Neuronal stem cell (in vitro differentiated cells): ENCODE results near the gene APOBEC3H.
"Not testable (repeated sequence)": the region's sequence is repeated elsewhere in the genome, so short reads cannot be mapped to it uniquely, and the experiment has no call there.

Source experiments
- DNase-seq: peaks from one replicate; pipeline ENCODE4 v3.0.0-alpha.2; 2013; ENCODE audit warnings: low spot score
- H2AFZ ChIP-seq: one replicate; pipeline ENCODE4 v1.6.1; 2013; ENCODE audit warnings: mild to moderate bottlenecking, low read length, inconsistent platforms
- H2AK5ac ChIP-seq: 2 replicates; pipeline ENCODE4 v1.6.1; 2013; ENCODE audit warnings: low read depth, mild to moderate bottlenecking, inconsistent platforms, low read length, moderate library complexity, mixed read lengths
- H2BK120ac ChIP-seq: 2 replicates; pipeline ENCODE4 v1.6.1; 2013; ENCODE audit warnings: low read depth, mild to moderate bottlenecking, inconsistent platforms, low read length, moderate library complexity, mixed read lengths
- H2BK12ac ChIP-seq: one replicate; pipeline ENCODE4 v1.6.1; 2013; ENCODE audit warnings: low read length, inconsistent platforms
- H2BK15ac ChIP-seq: 2 replicates; pipeline ENCODE4 v1.6.1; 2013; ENCODE audit warnings: mild to moderate bottlenecking, low read length, inconsistent platforms, mixed read lengths
- H2BK5ac ChIP-seq: one replicate; pipeline ENCODE4 v1.6.1; 2013; ENCODE audit warnings: inconsistent platforms, mild to moderate bottlenecking, low read length, moderate library complexity
- H3K14ac ChIP-seq: one replicate; pipeline ENCODE4 v1.6.1; 2013; ENCODE audit warnings: low read length, inconsistent platforms
- H3K18ac ChIP-seq: 2 replicates; pipeline ENCODE4 v1.6.1; 2013; ENCODE audit warnings: low read length, inconsistent platforms
- H3K23ac ChIP-seq: 2 replicates; pipeline ENCODE4 v1.6.1; 2013; ENCODE audit warnings: low read depth, mild to moderate bottlenecking, mixed read lengths, low read length, inconsistent platforms; ENCODE audit not compliant: poor library complexity
- H3K27ac ChIP-seq: replicated peaks from 3 replicates; pipeline ENCODE4 v1.5.1; 2013; ENCODE audit warnings: low read length, inconsistent platforms
- H3K27me3 ChIP-seq, 3 experiments: 2 replicates each; pipeline ENCODE4 v1.6.1; 2013; ENCODE audit warnings: low read length in 3 of 3, mild to moderate bottlenecking in 2 of 3, inconsistent platforms in 1 of 3, low read depth in 1 of 3, mixed read lengths in 1 of 3, moderate library complexity in 1 of 3; ENCODE audit not compliant: control insufficient read depth in 3 of 3, insufficient read depth in 3 of 3
- H3K36me3 ChIP-seq, 2 donors: replicated peaks in 1 of 2; 2 replicates each; pipeline ENCODE4 v1.6.1; 2013; ENCODE audit warnings: low read length in 2 of 2; ENCODE audit not compliant: control insufficient read depth in 2 of 2, insufficient read depth in 2 of 2
- H3K4ac ChIP-seq: 2 replicates; pipeline ENCODE4 v1.6.1; 2013; ENCODE audit warnings: inconsistent platforms, mild to moderate bottlenecking, low read length, moderate library complexity
- H3K4me1 ChIP-seq, 2 donors: 1 replicate in 1 of 2; 2 replicates in 1 of 2; pipeline ENCODE4 v1.6.1; 2013; ENCODE audit warnings: low read length in 2 of 2, low read depth in 1 of 2; ENCODE audit not compliant: control insufficient read depth in 2 of 2, insufficient read depth in 1 of 2
- H3K4me2 ChIP-seq: one replicate; pipeline ENCODE4 v1.6.1; 2013; ENCODE audit warnings: mild to moderate bottlenecking, low read length, inconsistent platforms; ENCODE audit not compliant: insufficient read depth, poor library complexity, severe bottlenecking
- H3K4me3 ChIP-seq, 2 donors: 2 replicates each; pipeline ENCODE4 v1.5.1; 2013; ENCODE audit warnings: low read length in 2 of 2, mild to moderate bottlenecking in 2 of 2, inconsistent platforms in 1 of 2, moderate library complexity in 1 of 2
- H3K79me1 ChIP-seq: one replicate; pipeline ENCODE4 v1.6.1; 2013; ENCODE audit warnings: low read depth, mild to moderate bottlenecking, inconsistent platforms, low read length, moderate library complexity
- H3K9ac ChIP-seq: one replicate; pipeline ENCODE4 v1.6.1; 2013; ENCODE audit warnings: mild to moderate bottlenecking, low read depth, low read length, inconsistent platforms; ENCODE audit not compliant: poor library complexity
- H3K9me3 ChIP-seq, 2 donors: replicated peaks in 1 of 2; 2 replicates each; pipeline versions ENCODE3 to v1.6.1; 2013; ENCODE audit warnings: low read length in 2 of 2, mild to moderate bottlenecking in 2 of 2, inconsistent platforms in 1 of 2, low read depth in 1 of 2, mixed read lengths in 1 of 2, moderate library complexity in 1 of 2; ENCODE audit not compliant: control insufficient read depth in 2 of 2, insufficient read depth in 1 of 2
- H4K8ac ChIP-seq: one replicate; pipeline ENCODE4 v1.6.1; 2013; ENCODE audit warnings: low read depth, mild to moderate bottlenecking, inconsistent platforms, low read length, moderate library complexity
- H4K91ac ChIP-seq: one replicate; pipeline ENCODE4 v1.6.1; 2013; ENCODE audit warnings: low read length, low read depth, mild to moderate bottlenecking, inconsistent platforms; ENCODE audit not compliant: poor library complexity
- WGBS, 2 donors: extraction: QIAGEN DNeasy Blood & Tissue Kit; methylation state at CpG; one replicate each; pipeline ENCODE4 v1.1.7; 2013; ENCODE audit warnings: missing lambda C conversion rate in 2 of 2, mixed read lengths in 1 of 2; ENCODE audit not compliant: insufficient read length in 2 of 2, insufficient replicate concordance in 1 of 2; ENCODE audit errors: extremely low coverage in 2 of 2; 5-methylcytosine and 5-hydroxymethylcytosine counted together

Gene APOBEC3H

GRCh38 chr22:39068033-39068785 is 28.8 kb upstream of the APOBEC3H start:
- no peak overlapping the region for H2BK120ac ChIP-seq
- H3K4me3 ChIP-seq, result no peak overlapping the region
- peaks cover 2% of the 10 kb centered on the region for H3K79me1 ChIP-seq
- H4K8ac ChIP-seq, result no peak overlapping the region
- H2BK15ac ChIP-seq, result no peak overlapping the region
- H3K4ac ChIP-seq, result no peak overlapping the region
- no peak overlapping the region for H3K27ac ChIP-seq
- no peak overlapping the region for H3K23ac ChIP-seq
- no peak overlapping the region for H3K4me2 ChIP-seq
- no peaks in the 10 kb centered on the region for H3K9me3 ChIP-seq
- no peak overlapping the region for H2BK5ac ChIP-seq
- H4K91ac ChIP-seq, result no peak overlapping the region
- no peak overlapping the region for H2BK12ac ChIP-seq
- no peak overlapping the region for H3K14ac ChIP-seq
- no peak overlapping the region for H2AK5ac ChIP-seq
- no peak overlapping the region for H3K9ac ChIP-seq
- no peaks in the 10 kb centered on the region for H3K36me3 ChIP-seq
- no peaks in the 10 kb centered on the region for H3K4me1 ChIP-seq
- H3K18ac ChIP-seq, result peak overlapping the region; percentile 52
- WGBS, 2 donors, result no CpG with 5 or more reads among the region's 13 CpGs
- DNase-seq, result no peak
- no peak overlapping the region for H2AFZ ChIP-seq
- H3K27me3 ChIP-seq, result peaks cover 0 to 19% (median 0%) of the 10 kb centered on the region in 3 experiments

- no peak for DNase-seq
- H2BK12ac ChIP-seq, result no peak overlapping the region
- no peak overlapping the region for H3K4ac ChIP-seq
- no peak overlapping the region for H2BK15ac ChIP-seq
- H2AFZ ChIP-seq, result no peak overlapping the region
- H3K4me2 ChIP-seq, result no peak overlapping the region
- H3K36me3 ChIP-seq, result no peaks in the 10 kb centered on the region
- no peak overlapping the region for H2BK120ac ChIP-seq
- no peak overlapping the region for H3K4me3 ChIP-seq
- H3K27ac ChIP-seq, result no peak overlapping the region
- no peak overlapping the region for H3K9ac ChIP-seq
- no peaks in the 10 kb centered on the region for H3K9me3 ChIP-seq
- H3K14ac ChIP-seq, result no peak overlapping the region
- H2AK5ac ChIP-seq, result no peak overlapping the region
- peak overlapping the region; percentile 43 for H3K23ac ChIP-seq
- H3K27me3 ChIP-seq, result peaks cover 0 to 19% (median 0%) of the 10 kb centered on the region in 3 experiments
- peaks cover 2% of the 10 kb centered on the region for H3K79me1 ChIP-seq
- H3K18ac ChIP-seq, result no peak overlapping the region
- no peaks in the 10 kb centered on the region for H3K4me1 ChIP-seq
- H4K8ac ChIP-seq, result no peak overlapping the region
- H4K91ac ChIP-seq, result no peak overlapping the region
- no CpG with 5 or more reads among the region's 7 CpGs for WGBS, 2 donors
- no peak overlapping the region for H2BK5ac ChIP-seq
These were observed 26.9 kb upstream of the APOBEC3H start for GRCh38 chr22:39070186-39070585.

GRCh38 chr22:39072581-39072981 is 24.5 kb upstream of the APOBEC3H start:
- H3K27ac ChIP-seq, H4K8ac ChIP-seq, H3K9ac ChIP-seq, H3K23ac ChIP-seq, H3K9me3 ChIP-seq, H3K4ac ChIP-seq, H2BK12ac ChIP-seq, H4K91ac ChIP-seq, H3K4me3 ChIP-seq, H2BK15ac ChIP-seq, H3K18ac ChIP-seq, H2AK5ac ChIP-seq, DNase-seq, H3K79me1 ChIP-seq, H3K4me2 ChIP-seq, H2BK5ac ChIP-seq, H3K4me1 ChIP-seq, H2AFZ ChIP-seq, H3K36me3 ChIP-seq, H3K14ac ChIP-seq, H2BK120ac ChIP-seq: not testable (repeated sequence)
- peaks cover 0 to 10% (median 0%) of the 10 kb centered on the region in 3 experiments for H3K27me3 ChIP-seq
- WGBS, 2 donors, result no CpG with 5 or more reads among the region's 7 CpGs

- Histone ChIP-seq H3K27ac (no peak overlapping the region), H2BK5ac (no peak overlapping the region), H3K4ac (no peak overlapping the region), H2AK5ac (no peak overlapping the region), H4K8ac (no peak overlapping the region), H3K23ac (no peak overlapping the region), H3K9ac (no peak overlapping the region), H2BK120ac (no peak overlapping the region), H2AFZ (no peak overlapping the region), H3K27me3 (no peaks in the 10 kb centered on the region), H3K18ac (no peak overlapping the region), H3K14ac (no peak overlapping the region), H3K79me1 (peaks cover 4% of the 10 kb centered on the region), H3K4me2 (no peak overlapping the region), H2BK12ac (no peak overlapping the region), H2BK15ac (no peak overlapping the region), H3K4me3 (no peak overlapping the region), H3K9me3 (no peaks in the 10 kb centered on the region), H3K36me3 (no peaks in the 10 kb centered on the region), H4K91ac (no peak overlapping the region), H3K4me1 (peaks cover 0 to 4% of the 10 kb centered on the region in 2 donors)
- DNase-seq, result no peak
- WGBS, 2 donors, result no CpG with 5 or more reads among the region's 2 CpGs
These were observed 23.1 kb upstream of the APOBEC3H start for GRCh38 chr22:39073981-39074380.
